ENCODE data around the gene MYH14. TPM values are rescaled to one million over a fixed set of nuclear protein-coding genes. Genes with fewer than 3 reads are reported as not detected.
"Not testable (repeated sequence)": the region's sequence is repeated elsewhere in the genome, so short reads cannot be mapped to it uniquely, and the experiment has no call there.

The MYH14 gene
- total RNA-seq, 1 donor from 2014 or later, result not detected

DNA sequence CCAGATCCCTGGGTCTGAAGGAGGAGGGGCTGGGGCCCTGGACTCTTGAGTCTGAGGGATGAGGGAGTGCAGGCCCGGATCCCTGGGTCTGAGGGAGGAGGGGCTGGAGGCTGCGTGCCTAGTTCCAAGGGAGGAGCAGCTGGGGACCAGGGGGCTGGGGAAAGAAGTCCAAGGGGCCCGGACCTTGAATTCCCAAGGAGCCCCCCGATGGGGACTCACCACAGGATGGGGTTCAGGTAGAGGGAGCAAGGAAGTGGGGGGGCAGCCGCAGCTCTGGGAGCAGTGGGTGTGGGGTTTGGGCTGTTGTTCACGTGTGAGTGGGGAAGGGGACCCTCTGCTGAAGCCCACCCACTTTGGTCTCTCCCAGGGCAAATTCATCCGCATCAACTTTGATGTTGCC, 23.1 kb downstream of the MYH14 start:
- Mint-ChIP-seq H3K9me3 (ENCODE audit: unreplicated experiment) (peaks cover 16% of the 10 kb centered on the region), H3K27me3 (ENCODE audit: low read depth, unreplicated experiment) (no peaks in the 10 kb centered on the region), H3K4me3 (ENCODE audit: unreplicated experiment) (no peak overlapping the region), H3K4me1 (ENCODE audit: low read depth, unreplicated experiment) (no peaks in the 10 kb centered on the region), H3K27ac (ENCODE audit: unreplicated experiment) (no peak overlapping the region), H3K36me3 (ENCODE audit: low read depth, unreplicated experiment) (peaks cover 2% of the 10 kb centered on the region)
- peaks cover 6% of the 10 kb centered on the region for H3K9me3 ChIP-seq (ENCODE audit: insufficient read depth, low read depth, low read length)
- FAIRE-seq (no peak), DNase-seq (ENCODE audit: low read depth) (no peak)
- no peak overlapping the region for H3K9ac ChIP-seq (ENCODE audit: low read length)
- TF ChIP-seq CTCF (IDR thresholded peaks at IDR 0.05; ENCODE audit: insufficient read depth, low read depth, low read length) (no peak), EZH2 (IDR thresholded peaks at IDR 0.05; ENCODE audit: insufficient read depth, low read length) (no peak)
- H4K20me1 ChIP-seq (ENCODE audit: insufficient read depth, low read length), result no peaks in the 10 kb centered on the region
- no peaks in the 10 kb centered on the region for H3K79me2 ChIP-seq (ENCODE audit: insufficient read depth, low read length)
- no peak overlapping the region for H3K4me3 ChIP-seq (ENCODE audit: insufficient read depth, low read depth, low read length)
- no peaks in the 10 kb centered on the region for H3K36me3 ChIP-seq (ENCODE audit: insufficient read depth, low read length)
- H3K27ac ChIP-seq (ENCODE audit: low read depth, low read length), result no peak overlapping the region
- no peaks in the 10 kb centered on the region for H3K4me1 ChIP-seq (ENCODE audit: insufficient read depth, low read length)
- H2AFZ ChIP-seq (ENCODE audit: low read depth, low read length), result no peak overlapping the region
- no peaks in the 10 kb centered on the region for H3K27me3 ChIP-seq (ENCODE audit: insufficient read depth, low read length)
- H3K4me2 ChIP-seq (ENCODE audit: low read length), result no peak overlapping the region

- not testable (repeated sequence) for H3K79me2 ChIP-seq (ENCODE audit: insufficient read depth, low read length); H3K27ac ChIP-seq (ENCODE audit: low read depth, low read length); H3K4me2 ChIP-seq (ENCODE audit: low read length); H3K36me3 ChIP-seq (ENCODE audit: insufficient read depth, low read length); FAIRE-seq; H3K4me3 Mint-ChIP-seq (ENCODE audit: unreplicated experiment); H3K9ac ChIP-seq (ENCODE audit: low read length); H2AFZ ChIP-seq (ENCODE audit: low read depth, low read length); H3K27me3 ChIP-seq (ENCODE audit: insufficient read depth, low read length); DNase-seq (ENCODE audit: low read depth); H3K4me3 ChIP-seq (ENCODE audit: insufficient read depth, low read depth, low read length); H4K20me1 ChIP-seq (ENCODE audit: insufficient read depth, low read length); H3K4me1 Mint-ChIP-seq (ENCODE audit: low read depth, unreplicated experiment); H3K27me3 Mint-ChIP-seq (ENCODE audit: low read depth, unreplicated experiment); H3K36me3 Mint-ChIP-seq (ENCODE audit: low read depth, unreplicated experiment); H3K9me3 ChIP-seq (ENCODE audit: insufficient read depth, low read depth, low read length); H3K27ac Mint-ChIP-seq (ENCODE audit: unreplicated experiment); H3K4me1 ChIP-seq (ENCODE audit: insufficient read depth, low read length)
- H3K9me3 Mint-ChIP-seq (ENCODE audit: unreplicated experiment), result peaks cover 14% of the 10 kb centered on the region
Measured at GRCh38 chr19:50228153-50228552, 24.7 kb downstream of the MYH14 start.

GRCh38 chr19:50230379-50231351, 27.2 kb downstream of the MYH14 start:
- no peak for TF ChIP-seq CTCF (IDR thresholded peaks at IDR 0.05; ENCODE audit: insufficient read depth, low read depth, low read length)
- no peak for TF ChIP-seq EZH2 (IDR thresholded peaks at IDR 0.05; ENCODE audit: insufficient read depth, low read length)
- no peaks in the 10 kb centered on the region for H4K20me1 ChIP-seq (ENCODE audit: insufficient read depth, low read length)
- H3K4me2 ChIP-seq (ENCODE audit: low read length), result no peak overlapping the region
- no peak overlapping the region for H3K27ac ChIP-seq (ENCODE audit: low read depth, low read length)
- no peaks in the 10 kb centered on the region for H3K27me3 ChIP-seq (ENCODE audit: insufficient read depth, low read length)
- no peak overlapping the region for H3K4me3 Mint-ChIP-seq (ENCODE audit: unreplicated experiment)
- no peak overlapping the region for H3K27ac Mint-ChIP-seq (ENCODE audit: unreplicated experiment)
- H3K36me3 ChIP-seq (ENCODE audit: insufficient read depth, low read length), result no peaks in the 10 kb centered on the region
- H2AFZ ChIP-seq (ENCODE audit: low read depth, low read length), result no peak overlapping the region
- H3K9ac ChIP-seq (ENCODE audit: low read length), result no peak overlapping the region
- H3K4me1 Mint-ChIP-seq (ENCODE audit: low read depth, unreplicated experiment), result no peaks in the 10 kb centered on the region
- H3K4me3 ChIP-seq (ENCODE audit: insufficient read depth, low read depth, low read length), result no peak overlapping the region
- H3K27me3 Mint-ChIP-seq (ENCODE audit: low read depth, unreplicated experiment), result no peaks in the 10 kb centered on the region
- DNase-seq (ENCODE audit: low read depth) (no peak), FAIRE-seq (no peak)
- peaks cover 12% of the 10 kb centered on the region for H3K9me3 Mint-ChIP-seq (ENCODE audit: unreplicated experiment)
- no peaks in the 10 kb centered on the region for H3K4me1 ChIP-seq (ENCODE audit: insufficient read depth, low read length)
- H3K9me3 ChIP-seq (ENCODE audit: insufficient read depth, low read depth, low read length), result no peaks in the 10 kb centered on the region
- no peaks in the 10 kb centered on the region for H3K79me2 ChIP-seq (ENCODE audit: insufficient read depth, low read length)
- peaks cover 2% of the 10 kb centered on the region for H3K36me3 Mint-ChIP-seq (ENCODE audit: low read depth, unreplicated experiment)

- not testable (repeated sequence) for H4K20me1 ChIP-seq (ENCODE audit: insufficient read depth, low read length); H3K36me3 Mint-ChIP-seq (ENCODE audit: low read depth, unreplicated experiment); H2AFZ ChIP-seq (ENCODE audit: low read depth, low read length); H3K4me2 ChIP-seq (ENCODE audit: low read length); FAIRE-seq; H3K27ac Mint-ChIP-seq (ENCODE audit: unreplicated experiment); H3K27me3 ChIP-seq (ENCODE audit: insufficient read depth, low read length); H3K4me1 Mint-ChIP-seq (ENCODE audit: low read depth, unreplicated experiment); H3K36me3 ChIP-seq (ENCODE audit: insufficient read depth, low read length); DNase-seq (ENCODE audit: low read depth); H3K9ac ChIP-seq (ENCODE audit: low read length); H3K4me3 ChIP-seq (ENCODE audit: insufficient read depth, low read depth, low read length); H3K4me1 ChIP-seq (ENCODE audit: insufficient read depth, low read length); H3K79me2 ChIP-seq (ENCODE audit: insufficient read depth, low read length); H3K9me3 ChIP-seq (ENCODE audit: insufficient read depth, low read depth, low read length); H3K4me3 Mint-ChIP-seq (ENCODE audit: unreplicated experiment); H3K27ac ChIP-seq (ENCODE audit: low read depth, low read length); H3K27me3 Mint-ChIP-seq (ENCODE audit: low read depth, unreplicated experiment)
- H3K9me3 Mint-ChIP-seq (ENCODE audit: unreplicated experiment), result peaks cover 14% of the 10 kb centered on the region
Measured at GRCh38 chr19:50231417-50231816, 28.0 kb downstream of the MYH14 start.
